Glutamatergic neuron (in vitro differentiated cells): ENCODE data around the gene BCL2L11. TPM values are rescaled to one million over a fixed set of nuclear protein-coding genes. Genes with fewer than 3 reads are reported as not detected.

Source experiments
- DNase-seq: peaks from one replicate; pipeline ENCODE4 v3.0.0; 2022
- H3K27ac Mint-ChIP-seq: one replicate; pipeline ENCODE4 v1.8.0; 2020; ENCODE audit warnings: mild to moderate bottlenecking, mixed read lengths, inconsistent platforms; ENCODE audit not compliant: unreplicated experiment
- H3K27me3 Mint-ChIP-seq: one replicate; pipeline ENCODE4 v1.8.0; 2020; ENCODE audit warnings: mild to moderate bottlenecking, moderate library complexity, mixed read lengths, inconsistent platforms; ENCODE audit not compliant: unreplicated experiment
- H3K36me3 Mint-ChIP-seq: one replicate; pipeline ENCODE4 v1.8.0; 2020; ENCODE audit warnings: mild to moderate bottlenecking, mixed read lengths, inconsistent platforms; ENCODE audit not compliant: unreplicated experiment
- H3K4me1 Mint-ChIP-seq: one replicate; pipeline ENCODE4 v1.8.0; 2020; ENCODE audit warnings: mild to moderate bottlenecking, low read depth, mixed read lengths, inconsistent platforms; ENCODE audit not compliant: unreplicated experiment
- H3K4me3 Mint-ChIP-seq: one replicate; pipeline ENCODE4 v1.8.0; 2020; ENCODE audit warnings: mild to moderate bottlenecking, mixed read lengths, inconsistent platforms; ENCODE audit not compliant: unreplicated experiment
- H3K9me3 Mint-ChIP-seq: one replicate; pipeline ENCODE4 v1.8.0; 2020; ENCODE audit warnings: mild to moderate bottlenecking, moderate library complexity, mixed read lengths, inconsistent platforms; ENCODE audit not compliant: unreplicated experiment
- total RNA-seq: library from RNA; stranded (reverse); fragmentation: NEBNext Ultra II Directional; extraction: Animal tissue kit (Norgen Biotek cat#: 25700); gene quantifications from one replicate; pipeline ENCODE4 v1.2.1, GENCODE V29; 2021; ENCODE audit not compliant: unreplicated experiment
- TF ChIP-seq, protein P1 (sequence below): fragments of 200-600 bp; sonication (generic); IDR thresholded peaks from one replicate; pipeline ENCODE4 v1.5.0; 2021; ENCODE audit not compliant: partially characterized antibody, unreplicated experiment

BCL2L11 gene
- total RNA-seq, 1 donor from 2014 or later: 20.0 TPM

DNA sequence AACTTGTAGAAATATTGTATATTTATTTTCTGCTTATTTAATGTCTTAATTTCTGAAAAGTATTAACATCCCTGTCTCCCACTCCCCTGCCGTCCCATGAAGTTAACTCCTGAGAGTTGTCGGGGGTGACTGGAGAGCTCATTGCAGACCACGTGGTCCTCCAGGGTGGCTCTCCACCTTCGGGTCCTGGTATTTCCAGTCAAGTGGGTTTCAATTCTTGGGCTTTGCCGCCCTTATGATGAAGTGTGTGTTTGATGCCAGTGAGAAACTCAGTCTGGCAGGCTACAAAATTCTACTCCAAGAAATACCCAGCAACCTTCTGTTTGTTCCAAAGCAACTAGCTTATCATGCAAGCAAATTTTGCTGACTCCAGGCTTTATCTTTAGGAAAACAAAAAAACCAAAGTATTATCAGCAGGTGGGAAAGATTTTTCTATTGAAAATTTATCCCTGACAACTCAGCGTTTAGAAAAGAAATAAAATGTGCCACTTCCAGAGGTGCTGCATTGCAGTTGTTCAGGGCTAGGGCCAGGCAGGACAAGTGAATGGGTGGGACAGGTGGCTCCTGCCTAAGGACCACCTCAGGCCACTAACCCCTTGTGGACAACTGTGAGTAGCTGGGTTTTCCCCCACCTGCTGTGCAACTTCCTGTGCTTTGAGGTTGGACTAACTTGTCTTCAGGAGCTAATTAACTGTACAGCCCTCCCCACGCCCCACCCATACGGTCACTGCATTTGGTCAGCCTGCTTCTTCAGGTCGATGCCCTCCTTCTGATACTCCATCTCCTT, 46.6 kb downstream of the BCL2L11 start:
- no peaks in the 10 kb centered on the region for H3K27me3 Mint-ChIP-seq

DNA sequence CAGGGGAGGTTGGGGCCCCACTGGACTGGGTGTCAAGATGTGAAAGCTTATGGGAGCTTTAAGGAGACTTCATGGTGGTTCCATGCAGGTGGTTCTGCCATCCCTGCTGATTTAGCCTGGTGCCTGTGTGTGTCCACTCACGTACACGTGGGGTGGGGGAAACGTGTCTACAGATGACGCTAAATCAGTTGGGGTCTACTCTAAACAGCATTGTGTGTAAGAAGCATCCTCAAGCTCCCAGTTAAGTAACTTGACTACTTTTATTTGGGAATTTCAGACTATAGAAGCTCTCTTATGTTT, 47.1 kb downstream of the BCL2L11 start:
- peaks cover 2% of the 10 kb centered on the region for H3K27me3 Mint-ChIP-seq
- H3K9me3 Mint-ChIP-seq: peaks cover 2% of the 10 kb centered on the region
- no peak for DNase-seq
- TF ChIP-seq, protein P1, sequence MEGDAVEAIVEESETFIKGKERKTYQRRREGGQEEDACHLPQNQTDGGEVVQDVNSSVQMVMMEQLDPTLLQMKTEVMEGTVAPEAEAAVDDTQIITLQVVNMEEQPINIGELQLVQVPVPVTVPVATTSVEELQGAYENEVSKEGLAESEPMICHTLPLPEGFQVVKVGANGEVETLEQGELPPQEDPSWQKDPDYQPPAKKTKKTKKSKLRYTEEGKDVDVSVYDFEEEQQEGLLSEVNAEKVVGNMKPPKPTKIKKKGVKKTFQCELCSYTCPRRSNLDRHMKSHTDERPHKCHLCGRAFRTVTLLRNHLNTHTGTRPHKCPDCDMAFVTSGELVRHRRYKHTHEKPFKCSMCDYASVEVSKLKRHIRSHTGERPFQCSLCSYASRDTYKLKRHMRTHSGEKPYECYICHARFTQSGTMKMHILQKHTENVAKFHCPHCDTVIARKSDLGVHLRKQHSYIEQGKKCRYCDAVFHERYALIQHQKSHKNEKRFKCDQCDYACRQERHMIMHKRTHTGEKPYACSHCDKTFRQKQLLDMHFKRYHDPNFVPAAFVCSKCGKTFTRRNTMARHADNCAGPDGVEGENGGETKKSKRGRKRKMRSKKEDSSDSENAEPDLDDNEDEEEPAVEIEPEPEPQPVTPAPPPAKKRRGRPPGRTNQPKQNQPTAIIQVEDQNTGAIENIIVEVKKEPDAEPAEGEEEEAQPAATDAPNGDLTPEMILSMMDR: no peak
- peaks cover 15% of the 10 kb centered on the region for H3K4me1 Mint-ChIP-seq
- no peak overlapping the region for H3K4me3 Mint-ChIP-seq
- H3K36me3 Mint-ChIP-seq: no peaks in the 10 kb centered on the region
- no peak overlapping the region for H3K27ac Mint-ChIP-seq

More for the DNA sequence above, 46.6 kb downstream of the BCL2L11 start:
- Mint-ChIP-seq H3K9me3 (peaks cover 2% of the 10 kb centered on the region), H3K4me3 (no peak overlapping the region), H3K36me3 (no peaks in the 10 kb centered on the region), H3K4me1 (peaks cover 16% of the 10 kb centered on the region), H3K27ac (no peak overlapping the region)
- DNase-seq: no peak
- TF ChIP-seq, protein P1: no peak

- no peak overlapping the region for H3K27ac Mint-ChIP-seq
- peaks cover 2% of the 10 kb centered on the region for H3K27me3 Mint-ChIP-seq
- H3K36me3 Mint-ChIP-seq: no peaks in the 10 kb centered on the region
- TF ChIP-seq, protein P1: no peak
- H3K4me1 Mint-ChIP-seq: peaks cover 12% of the 10 kb centered on the region
- H3K9me3 Mint-ChIP-seq: peaks cover 2% of the 10 kb centered on the region
- no peak for DNase-seq
- no peak overlapping the region for H3K4me3 Mint-ChIP-seq
These were observed 48.0 kb downstream of the BCL2L11 start for GRCh38 chr2:111168528-111169239.

- Mint-ChIP-seq H3K27me3 (peaks cover 2% of the 10 kb centered on the region), H3K36me3 (no peaks in the 10 kb centered on the region), H3K4me1 (peaks cover 10% of the 10 kb centered on the region), H3K4me3 (no peak overlapping the region), H3K27ac (no peak overlapping the region), H3K9me3 (peaks cover 2% of the 10 kb centered on the region)
- no peak for DNase-seq
- TF ChIP-seq, protein P1: no peak
These were observed 48.6 kb downstream of the BCL2L11 start for GRCh38 chr2:111169268-111169667.

- H3K4me3 Mint-ChIP-seq: no peak overlapping the region
- peaks cover 7% of the 10 kb centered on the region for H3K4me1 Mint-ChIP-seq
- TF ChIP-seq, protein P1: no peak
- H3K27ac Mint-ChIP-seq: no peak overlapping the region
- peaks cover 2% of the 10 kb centered on the region for H3K9me3 Mint-ChIP-seq
- H3K27me3 Mint-ChIP-seq: peaks cover 2% of the 10 kb centered on the region
- DNase-seq: no peak
- no peaks in the 10 kb centered on the region for H3K36me3 Mint-ChIP-seq
These were observed 49.2 kb downstream of the BCL2L11 start for GRCh38 chr2:111169924-111170323.
